ENCODE results near the gene NR3C2.

DNA sequence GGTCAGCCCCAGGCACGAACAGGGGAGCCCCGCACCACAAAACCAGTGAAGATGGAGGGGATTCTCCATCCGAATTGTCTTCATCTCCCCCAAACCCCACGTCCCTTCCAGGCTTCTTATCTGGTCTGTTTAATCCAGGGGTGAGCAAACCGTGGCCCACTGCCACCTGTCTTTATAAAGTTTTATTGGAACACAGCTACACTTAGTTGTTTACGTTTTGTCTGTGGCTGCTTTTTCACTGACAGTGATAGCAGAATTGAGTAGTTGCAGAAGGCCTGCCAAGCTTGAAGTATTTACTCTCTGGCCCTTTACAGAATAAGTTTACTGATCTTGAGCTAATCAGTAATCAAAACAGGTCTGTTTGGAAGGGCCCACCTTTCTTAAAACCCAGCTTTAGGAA is 386.4 kb downstream of the NR3C2 start:
- TF ChIP-seq, protein P1, sequence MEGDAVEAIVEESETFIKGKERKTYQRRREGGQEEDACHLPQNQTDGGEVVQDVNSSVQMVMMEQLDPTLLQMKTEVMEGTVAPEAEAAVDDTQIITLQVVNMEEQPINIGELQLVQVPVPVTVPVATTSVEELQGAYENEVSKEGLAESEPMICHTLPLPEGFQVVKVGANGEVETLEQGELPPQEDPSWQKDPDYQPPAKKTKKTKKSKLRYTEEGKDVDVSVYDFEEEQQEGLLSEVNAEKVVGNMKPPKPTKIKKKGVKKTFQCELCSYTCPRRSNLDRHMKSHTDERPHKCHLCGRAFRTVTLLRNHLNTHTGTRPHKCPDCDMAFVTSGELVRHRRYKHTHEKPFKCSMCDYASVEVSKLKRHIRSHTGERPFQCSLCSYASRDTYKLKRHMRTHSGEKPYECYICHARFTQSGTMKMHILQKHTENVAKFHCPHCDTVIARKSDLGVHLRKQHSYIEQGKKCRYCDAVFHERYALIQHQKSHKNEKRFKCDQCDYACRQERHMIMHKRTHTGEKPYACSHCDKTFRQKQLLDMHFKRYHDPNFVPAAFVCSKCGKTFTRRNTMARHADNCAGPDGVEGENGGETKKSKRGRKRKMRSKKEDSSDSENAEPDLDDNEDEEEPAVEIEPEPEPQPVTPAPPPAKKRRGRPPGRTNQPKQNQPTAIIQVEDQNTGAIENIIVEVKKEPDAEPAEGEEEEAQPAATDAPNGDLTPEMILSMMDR (conservative IDR thresholded peaks at IDR 0.05; ENCODE audit: low read length): no peak
- TF ChIP-seq EZH2phosphoT487 (IDR thresholded peaks at IDR 0.05; ENCODE audit: borderline replicate concordance, low read depth, low read length): no peak

Measured in OCI-LY7 (cell line).